PC-9 (cell line): Measurements from ENCODE around the gene ARMC12.

Experiments
- EZH2 ChIP-seq: fragments of 200-600 bp; sonication (generic); IDR thresholded peaks from 2 replicates; pipeline ENCODE4 v1.8.0; 2017; ENCODE audit warnings: antibody characterized with exemption, low read depth
- TF ChIP-seq, protein P1 (sequence below): fragments of 200-600 bp; sonication (generic); conservative IDR thresholded peaks from 2 replicates; pipeline ENCODE4 v1.6.1; 2017; ENCODE audit warnings: mixed run types, antibody characterized with exemption, mild to moderate bottlenecking, moderate library complexity

DNA sequence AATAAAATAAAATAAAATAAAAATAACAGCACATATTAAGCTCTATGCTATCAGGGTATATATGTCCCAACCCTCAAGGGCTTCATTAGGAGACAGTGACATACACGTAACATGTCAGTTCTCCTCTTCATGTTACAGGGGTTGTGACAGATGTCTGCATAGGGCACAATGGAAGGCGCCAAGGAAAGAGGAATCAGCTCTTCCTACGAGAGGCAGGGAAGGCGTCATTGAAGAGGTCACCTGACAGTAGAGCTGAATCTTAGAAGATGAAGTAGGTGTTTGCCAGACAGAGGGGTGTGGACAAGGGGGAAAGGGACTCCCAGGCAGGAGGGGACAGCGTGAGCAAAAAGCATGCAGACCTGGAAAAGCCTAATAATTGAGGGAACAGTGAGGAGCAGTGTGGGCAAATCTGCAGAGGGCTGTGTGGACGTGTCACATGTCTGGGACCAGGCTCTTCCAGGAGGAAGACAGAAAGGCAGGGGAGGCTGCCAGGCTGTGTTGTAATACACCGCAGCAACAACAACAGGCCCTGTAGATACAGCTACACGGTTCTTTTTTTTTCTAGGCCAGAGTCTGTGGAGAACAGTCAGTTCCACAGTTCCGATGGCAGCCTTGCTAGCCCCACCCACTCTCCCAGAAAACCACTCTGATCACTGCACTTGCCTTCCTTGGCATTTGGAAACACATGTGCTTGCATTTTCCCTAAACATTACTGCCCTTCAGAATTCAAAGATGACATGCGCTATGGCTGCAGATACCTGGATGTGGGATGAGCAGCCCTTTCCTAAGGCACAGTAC is 45.6 kb upstream of the ARMC12 start:
- TF ChIP-seq, protein P1, sequence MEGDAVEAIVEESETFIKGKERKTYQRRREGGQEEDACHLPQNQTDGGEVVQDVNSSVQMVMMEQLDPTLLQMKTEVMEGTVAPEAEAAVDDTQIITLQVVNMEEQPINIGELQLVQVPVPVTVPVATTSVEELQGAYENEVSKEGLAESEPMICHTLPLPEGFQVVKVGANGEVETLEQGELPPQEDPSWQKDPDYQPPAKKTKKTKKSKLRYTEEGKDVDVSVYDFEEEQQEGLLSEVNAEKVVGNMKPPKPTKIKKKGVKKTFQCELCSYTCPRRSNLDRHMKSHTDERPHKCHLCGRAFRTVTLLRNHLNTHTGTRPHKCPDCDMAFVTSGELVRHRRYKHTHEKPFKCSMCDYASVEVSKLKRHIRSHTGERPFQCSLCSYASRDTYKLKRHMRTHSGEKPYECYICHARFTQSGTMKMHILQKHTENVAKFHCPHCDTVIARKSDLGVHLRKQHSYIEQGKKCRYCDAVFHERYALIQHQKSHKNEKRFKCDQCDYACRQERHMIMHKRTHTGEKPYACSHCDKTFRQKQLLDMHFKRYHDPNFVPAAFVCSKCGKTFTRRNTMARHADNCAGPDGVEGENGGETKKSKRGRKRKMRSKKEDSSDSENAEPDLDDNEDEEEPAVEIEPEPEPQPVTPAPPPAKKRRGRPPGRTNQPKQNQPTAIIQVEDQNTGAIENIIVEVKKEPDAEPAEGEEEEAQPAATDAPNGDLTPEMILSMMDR, result no peak
- no peak for TF ChIP-seq EZH2
